ENCODE measurements around the gene ZNF566. TPM values are rescaled to one million over a fixed set of nuclear protein-coding genes. Genes with fewer than 3 reads are reported as not detected.

ZNF566 gene
- polyA plus RNA-seq (2012; rRNA removed), result 1.7 and 3.4 TPM in 2 replicates
- polyA plus RNA-seq (2012; cell fraction: cytosol; rRNA removed), result 2.5 and 2.8 TPM in 2 replicates
- 5.7 and 6.7 TPM in 2 replicates for polyA plus RNA-seq (2012; cell fraction: nucleus; rRNA removed)

- peak; percentile 94 for DNase-seq
- Histone ChIP-seq H3K79me2 (ENCODE audit: insufficient read depth) (peaks cover 33% of the 10 kb centered on the region; the same call in 1 of the 2 replicates), H3F3A (replicated peaks; ENCODE audit: insufficient read depth) (no peaks in the 10 kb centered on the region), H3K9me3 (no peaks in the 10 kb centered on the region), H3K9me2 (no peaks in the 10 kb centered on the region), H3K27ac (ENCODE audit: low read depth in 2 of 2, low read length in 1 of 2) (peak within 1 kb of the TSS; percentile 83 to 96), H3K4me2 (peak within 1 kb of the TSS; percentile 84), H3K4me3 (ENCODE audit: low read depth in 2 of 2, low read length in 1 of 2) (peak within 1 kb of the TSS; percentile 62 to 83), H3K27me3 (ENCODE audit: insufficient read depth) (no peaks in the 10 kb centered on the region), H3K36me3 (replicated peaks in 1 of 2; ENCODE audit: control insufficient read depth in 1 of 2, insufficient read depth in 2 of 2, low read length in 1 of 2) (no peaks in the 10 kb centered on the region), H2AFZ (ENCODE audit: low read depth) (peak within 1 kb of the TSS; percentile 95), H4K20me1 (ENCODE audit: insufficient read depth) (no peaks in the 10 kb centered on the region), H3K4me1 (ENCODE audit: control insufficient read depth in 1 of 2, insufficient read depth in 2 of 2, low read depth in 1 of 2, low read length in 1 of 2) (no peaks in the 10 kb centered on the region; a peak in 2 of 4 replicates), H3K9ac (peak within 1 kb of the TSS; percentile 84)
- 3% methylated on average over 20 of the region's 53 CpGs for WGBS (ENCODE audit: low lambda C conversion rate)
- CTCF ChIA-PET, result interaction anchor here (0.9 to 1.1 kb wide), 2 partner anchors 70 to 111 kb away, joined by 3 to 6 read pairs; no protein-coding TSS in a partner anchor
- POLR2A ChIA-PET, result interaction anchor here (0.6 to 2.0 kb wide), 10 partner anchors 10 to 361 kb away, joined by 3 to 21 read pairs (median 6); partner anchors contain the start of genes ZFP14, ZFP82, ZNF146 and ZNF260
- TF ChIP-seq EP300 (IDR thresholded peaks at IDR 0.05; ENCODE audit: borderline replicate concordance in 1 of 2, low read depth in 1 of 2, low read length in 1 of 2) (no peak), RCOR1 (IDR thresholded peaks at IDR 0.05; ENCODE audit: low read length) (no peak; the same call in 1 of the 2 replicates), REST (IDR thresholded peaks at IDR 0.05; ENCODE audit: low read depth, low read length) (peak; percentile 38), GATA2 (CRISPR knock-in tag; IDR thresholded peaks at IDR 0.05) (no peak; the same call in 1 of the 2 replicates), NRF1 (IDR thresholded peaks at IDR 0.05; ENCODE audit: low read depth, low read length) (0 out of 2 replicates have a peak, but pooled peaks have one; percentile 38), MXI1 (IDR thresholded peaks at IDR 0.05; ENCODE audit: low read depth, low read length) (peak; percentile 92), USF1 (IDR thresholded peaks at IDR 0.05; ENCODE audit: borderline replicate concordance, low read depth) (peak; percentile 39; the same call in 1 of the 2 replicates), CTCF (IDR thresholded peaks at IDR 0.05) (peak; percentile 32), CHD2 (IDR thresholded peaks at IDR 0.05; ENCODE audit: low read length, partially characterized antibody) (peak; percentile 99), SIN3A (IDR thresholded peaks at IDR 0.05; ENCODE audit: borderline replicate concordance, low read depth, low read length) (peak; percentile 24; the same call in 1 of the 2 replicates), TCF12 (IDR thresholded peaks at IDR 0.05) (no peak), RAD21 (IDR thresholded peaks at IDR 0.05; ENCODE audit: low read length) (no peak), POLR2AphosphoS5 (IDR thresholded peaks at IDR 0.05; ENCODE audit: low read depth, low read length) (peak; percentile 46; the same call in 1 of the 2 replicates), GABPA (IDR thresholded peaks at IDR 0.05; ENCODE audit: low read depth) (no peak), NFIC (IDR thresholded peaks at IDR 0.05; ENCODE audit: borderline replicate concordance) (no peak), FOSL2 (IDR thresholded peaks at IDR 0.05; ENCODE audit: borderline replicate concordance, low read depth) (no peak), EZH2phosphoT487 (IDR thresholded peaks at IDR 0.05; ENCODE audit: borderline replicate concordance, low read depth) (no peak), ELF1 (IDR thresholded peaks at IDR 0.05) (peak; percentile 16; the same call in 1 of the 2 replicates), FOXM1 (IDR thresholded peaks at IDR 0.05; ENCODE audit: low read depth) (no peak), USF2 (IDR thresholded peaks at IDR 0.05; ENCODE audit: borderline replicate concordance, low read depth, low read length) (no peak), PBX3 (IDR thresholded peaks at IDR 0.05) (no peak), JUND (IDR thresholded peaks at IDR 0.05) (no peak), RXRA (IDR thresholded peaks at IDR 0.05; ENCODE audit: borderline replicate concordance, low read depth) (no peak), TEAD4 (IDR thresholded peaks at IDR 0.05; ENCODE audit: borderline replicate concordance, insufficient read depth) (no peak)
Measured at GRCh38 chr19:36489118-36489919, at the start of gene ZNF566. ZNF566 (minus strand) TSS chr19:36489561; CDS start chr19:36476557, 13,004 bp downstream.
